SH-SY5Y (cell line): Measurements from ENCODE around the gene AVPR1A.

Experiments used
- GATA2 ChIP-seq: IDR thresholded peaks from 2 replicates; pipeline ENCODE4 v1.6.1; 2011; ENCODE audit warnings: mild to moderate bottlenecking, low read depth, low read length
- GATA3 ChIP-seq: IDR thresholded peaks from 2 replicates; pipeline ENCODE4 v1.6.1; 2011; ENCODE audit warnings: low read depth, mild to moderate bottlenecking, low read length, moderate library complexity

DNA sequence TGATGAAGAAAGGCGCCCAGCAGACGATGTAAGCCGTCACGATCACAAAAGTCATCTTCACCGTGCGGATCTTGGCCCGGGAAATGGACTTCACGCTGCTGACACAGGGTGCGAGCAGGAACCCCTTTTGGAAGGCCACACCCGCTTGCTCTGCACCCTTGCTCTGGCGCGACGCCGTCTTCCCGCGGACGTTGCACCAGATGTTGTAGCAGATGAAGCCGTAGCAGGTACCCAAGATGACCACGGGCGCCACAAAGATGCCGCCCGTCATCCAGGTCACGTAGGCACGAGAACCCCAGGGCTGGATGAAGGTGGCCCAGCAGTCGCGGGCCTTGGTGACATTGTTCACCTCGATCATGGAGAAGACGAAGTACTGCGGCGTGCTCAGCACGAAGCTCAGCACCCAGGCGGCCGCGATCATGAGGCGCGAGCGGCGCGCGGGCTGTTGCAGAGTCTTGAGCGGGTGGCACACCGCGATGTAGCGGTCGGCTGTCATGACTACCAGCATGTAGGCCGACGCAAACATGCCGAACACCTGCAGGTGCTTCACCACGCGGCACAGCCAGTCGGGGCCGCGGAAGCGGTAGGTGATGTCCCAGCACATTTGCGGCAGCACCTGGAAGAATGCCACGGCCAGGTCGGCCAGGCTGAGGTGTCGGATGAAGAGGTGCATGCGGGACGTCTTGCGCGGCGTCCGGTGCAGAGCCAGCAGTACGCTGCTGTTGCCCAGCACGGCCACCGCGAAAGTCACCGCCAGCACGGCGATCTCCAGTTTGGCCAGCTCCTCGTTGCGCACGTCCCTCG is 890 bp downstream of the AVPR1A start:
- no peak for TF ChIP-seq GATA2
- TF ChIP-seq GATA3, result no peak
